ENCODE results near the gene FAM118A. TPM values are rescaled to one million over a fixed set of nuclear protein-coding genes. Genes with fewer than 3 reads are reported as not detected.

The FAM118A gene
- total and polyA plus RNA-seq, 11 donors: 4.0 to 46.8 (median 15.0) TPM

DNA sequence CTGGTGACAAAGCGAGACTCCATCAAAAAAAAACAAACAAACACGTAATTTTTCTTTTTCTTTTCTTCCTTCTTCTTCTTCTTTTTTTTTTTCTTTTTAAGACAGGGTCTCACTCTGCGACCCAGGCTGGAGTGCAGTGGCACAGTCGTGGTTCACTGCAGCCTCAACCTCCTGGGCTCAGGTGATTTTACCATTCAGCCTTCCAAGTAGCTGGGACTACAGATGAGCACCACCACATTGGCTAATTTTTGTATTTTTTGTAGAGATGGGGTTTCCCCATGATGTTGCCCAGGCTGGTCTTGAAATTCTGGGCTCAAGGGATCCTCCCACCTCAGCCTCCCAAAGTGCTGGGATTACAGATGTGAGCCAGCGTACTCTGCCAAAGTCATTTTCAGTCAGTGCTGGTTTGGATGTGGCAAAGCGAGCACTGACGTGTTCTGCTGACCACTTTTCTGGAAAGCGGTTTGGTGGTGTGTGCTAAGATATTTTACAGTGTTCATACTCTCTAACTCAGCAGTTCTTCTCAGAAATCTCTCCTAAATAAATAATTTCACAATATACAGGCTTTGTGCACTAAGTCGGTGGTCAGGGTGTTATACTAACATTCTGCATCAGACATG lies 10.7 kb downstream of the FAM118A start:
- TF ChIP-seq, protein P1, sequence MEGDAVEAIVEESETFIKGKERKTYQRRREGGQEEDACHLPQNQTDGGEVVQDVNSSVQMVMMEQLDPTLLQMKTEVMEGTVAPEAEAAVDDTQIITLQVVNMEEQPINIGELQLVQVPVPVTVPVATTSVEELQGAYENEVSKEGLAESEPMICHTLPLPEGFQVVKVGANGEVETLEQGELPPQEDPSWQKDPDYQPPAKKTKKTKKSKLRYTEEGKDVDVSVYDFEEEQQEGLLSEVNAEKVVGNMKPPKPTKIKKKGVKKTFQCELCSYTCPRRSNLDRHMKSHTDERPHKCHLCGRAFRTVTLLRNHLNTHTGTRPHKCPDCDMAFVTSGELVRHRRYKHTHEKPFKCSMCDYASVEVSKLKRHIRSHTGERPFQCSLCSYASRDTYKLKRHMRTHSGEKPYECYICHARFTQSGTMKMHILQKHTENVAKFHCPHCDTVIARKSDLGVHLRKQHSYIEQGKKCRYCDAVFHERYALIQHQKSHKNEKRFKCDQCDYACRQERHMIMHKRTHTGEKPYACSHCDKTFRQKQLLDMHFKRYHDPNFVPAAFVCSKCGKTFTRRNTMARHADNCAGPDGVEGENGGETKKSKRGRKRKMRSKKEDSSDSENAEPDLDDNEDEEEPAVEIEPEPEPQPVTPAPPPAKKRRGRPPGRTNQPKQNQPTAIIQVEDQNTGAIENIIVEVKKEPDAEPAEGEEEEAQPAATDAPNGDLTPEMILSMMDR (IDR thresholded peaks at IDR 0.05): no peak
- TF ChIP-seq POLR2A (IDR thresholded peaks at IDR 0.05): no peak
- intact Hi-C loops (cut with DNase I): loop anchor here in 1 of 10 donors (10.0 kb wide), 1 partner anchor 46 kb away; no protein-coding TSS in a partner anchor
- Histone ChIP-seq H3K36me3 (peaks cover 0 to 36% (median 26%) of the 10 kb centered on the region in 9 donors), H3K4me3 (no peak overlapping the region), H3K9me3 (no peaks in the 10 kb centered on the region), H3K4me1 (peaks cover 0 to 63% (median 32%) of the 10 kb centered on the region in 12 donors), H3K27ac (peak overlapping the region in 4 of 12 donors; percentile 75 to 92 (median 80)), H3K27me3 (no peaks in the 10 kb centered on the region)
- 88 to 93% (median 90%) methylated on average over 9 of the region's 9 CpGs for WGBS, 4 donors
- no peak for ATAC-seq
- DNase-seq: no peak

DNA sequence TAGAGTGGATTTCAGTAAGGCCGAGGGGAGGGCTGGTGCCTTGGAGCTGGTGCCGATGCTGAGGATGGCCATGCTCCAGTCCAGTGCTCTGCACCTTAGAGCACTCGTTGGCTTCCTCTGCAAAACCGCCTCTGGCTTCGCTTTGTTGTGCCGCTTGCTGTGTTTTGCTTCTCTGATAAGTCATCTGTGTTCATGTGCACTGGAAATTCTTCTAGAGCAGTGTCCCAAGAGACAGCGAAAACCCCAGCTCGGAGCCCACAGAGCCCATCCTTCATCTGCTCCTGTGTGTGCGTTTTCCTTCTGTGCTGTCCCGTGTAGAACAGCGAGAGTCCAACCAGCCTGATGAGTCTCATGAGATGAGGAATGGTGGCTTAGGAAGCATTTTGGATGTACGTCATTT lies 12.1 kb downstream of the FAM118A start:
- DNase-seq (no peak), ATAC-seq (no peak)
- intact Hi-C loops (cut with DNase I): loop anchor here in 1 of 10 donors (10.0 kb wide), 1 partner anchor 47 kb away; no protein-coding TSS in a partner anchor
- Histone ChIP-seq H3K4me3 (no peak overlapping the region), H3K9me3 (no peaks in the 10 kb centered on the region), H3K27ac (no peak overlapping the region), H3K27me3 (no peaks in the 10 kb centered on the region), H3K36me3 (peaks cover 0 to 46% (median 29%) of the 10 kb centered on the region in 9 donors), H3K4me1 (peaks cover 0 to 56% (median 28%) of the 10 kb centered on the region in 12 donors)
- WGBS, 4 donors: 77 to 92% (median 81%) methylated on average over 12 of the region's 12 CpGs
- TF ChIP-seq POLR2A (IDR thresholded peaks at IDR 0.05): no peak
- TF ChIP-seq, protein P1 (IDR thresholded peaks at IDR 0.05): no peak

DNA sequence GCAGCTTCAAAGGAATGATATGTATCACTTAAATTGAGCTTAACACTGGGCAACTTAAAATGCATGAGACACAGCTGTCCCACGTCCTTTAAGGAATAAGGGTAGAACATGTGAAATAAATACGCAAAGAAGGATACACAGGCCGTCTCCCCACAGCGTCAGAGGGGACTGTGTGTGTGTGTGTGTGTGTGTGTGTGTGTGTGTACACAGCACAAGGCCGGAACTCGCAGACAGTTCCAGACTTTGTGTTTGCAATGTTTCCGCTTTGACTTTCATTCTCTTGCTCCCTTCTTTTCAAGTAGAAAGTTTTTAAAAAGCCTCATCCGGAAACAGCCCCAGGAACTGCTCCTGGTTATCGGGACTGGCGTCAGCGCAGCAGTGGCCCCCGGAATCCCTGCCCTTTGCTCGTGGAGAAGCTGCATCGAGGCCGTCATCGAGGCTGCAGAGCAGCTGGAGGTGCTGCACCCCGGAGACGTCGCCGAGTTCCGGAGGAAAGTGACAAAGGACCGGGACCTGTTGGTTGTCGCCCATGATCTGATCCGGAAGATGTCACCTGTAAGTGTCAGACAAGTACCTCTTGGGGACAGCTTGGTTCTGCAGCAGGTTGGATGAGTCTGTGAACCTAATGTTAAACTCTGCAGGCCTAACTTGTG lies 13.3 kb downstream of the FAM118A start:
- H3K4me1 ChIP-seq: peaks cover 0 to 45% (median 16%) of the 10 kb centered on the region in 12 donors
- 90 to 94% (median 93%) methylated on average over 24 of the region's 24 CpGs for WGBS, 4 donors
- TF ChIP-seq, protein P1 (IDR thresholded peaks at IDR 0.05): no peak
- no peak for TF ChIP-seq POLR2A (IDR thresholded peaks at IDR 0.05)
- ATAC-seq (no peak), DNase-seq (no peak)
- intact Hi-C loops (cut with DNase I): loop anchor here in 1 of 10 donors (10.0 kb wide), 1 partner anchor 48 kb away; no protein-coding TSS in a partner anchor
- H3K27me3 ChIP-seq: no peaks in the 10 kb centered on the region
- peaks cover 0 to 56% (median 36%) of the 10 kb centered on the region in 9 donors for H3K36me3 ChIP-seq
- no peaks in the 10 kb centered on the region for H3K9me3 ChIP-seq
- H3K4me3 ChIP-seq: no peak overlapping the region
- H3K27ac ChIP-seq: no peak overlapping the region

DNA sequence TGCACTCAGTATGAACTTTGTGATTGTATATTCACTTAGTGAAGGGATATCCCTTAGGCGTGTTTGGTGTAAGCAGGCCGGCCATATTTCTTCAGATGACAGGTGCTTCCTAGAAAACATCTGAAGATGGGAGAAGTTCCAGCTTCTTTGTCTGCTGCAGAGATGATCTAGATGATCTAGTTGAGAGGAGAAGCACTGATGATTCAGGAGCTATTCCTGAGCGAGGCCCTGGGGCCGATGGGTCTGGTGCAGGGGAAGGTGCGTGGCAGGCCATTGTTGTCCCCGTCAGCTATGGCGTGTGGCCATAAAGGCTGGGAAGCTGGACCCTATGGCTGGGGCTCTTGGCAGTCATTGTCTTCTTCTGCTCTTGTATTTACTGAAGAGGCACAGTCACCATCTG lies 14.0 kb downstream of the FAM118A start:
- DNase-seq (no peak), ATAC-seq (no peak)
- H3K27me3 ChIP-seq: no peaks in the 10 kb centered on the region
- no peaks in the 10 kb centered on the region for H3K9me3 ChIP-seq
- H3K4me3 ChIP-seq: no peak overlapping the region
- peaks cover 0 to 38% (median 11%) of the 10 kb centered on the region in 12 donors for H3K4me1 ChIP-seq
- H3K36me3 ChIP-seq: peaks cover 0 to 56% (median 36%) of the 10 kb centered on the region in 9 donors
- 79 to 88% (median 85%) methylated on average over 7 of the region's 7 CpGs for WGBS, 4 donors
- intact Hi-C loops (cut with DNase I): loop anchor here in 1 of 10 donors (10.0 kb wide), 1 partner anchor 49 kb away; no protein-coding TSS in a partner anchor
- TF ChIP-seq, protein P1 (IDR thresholded peaks at IDR 0.05): no peak
- no peak for TF ChIP-seq POLR2A (IDR thresholded peaks at IDR 0.05)
- H3K27ac ChIP-seq: no peak overlapping the region
